PC-3 (cell line): ENCODE data around the gene PDGFD. TPM values are rescaled to one million over a fixed set of nuclear protein-coding genes. Genes with fewer than 3 reads are reported as not detected.

Source experiments
- ATAC-seq: fragments of 200-7000 bp; cut with Tn5 transposase; 2 replicates; pipeline ENCODE4 v1.9.1; 2020; ENCODE audit warnings: mild to moderate bottlenecking, moderate library complexity
- BruUV-seq: library from RNA; stranded (reverse); fragments of 400-500 nt; replicated peaks from 2 replicates; lab custom pipeline; 2021; lab: Mats Ljungman, UMichigan
- CTCF ChIA-PET: fragments of 300-600 bp; sonication (Branson Sonifier 250); formaldehyde crosslinking; loops from one replicate; lab custom pipeline; 2022; ENCODE audit warnings: antibody characterized with exemption; lab: Charles Lee
- POLR2A ChIA-PET: fragments of 300-600 bp; sonication (Branson Sonifier 250); formaldehyde crosslinking; loops from one replicate; lab custom pipeline; 2022; ENCODE audit warnings: antibody characterized with exemption; ENCODE audit not compliant: unreplicated experiment; lab: Charles Lee
- DNase-seq: peaks from one replicate; pipeline ENCODE4 v3.0.0-alpha.2; 2015
- H2AFZ ChIP-seq: fragments of 300-600 bp; sonication (generic); 2 replicates; pipeline ENCODE4 v1.6.0; 2016; ENCODE audit warnings: antibody characterized with exemption, low read length
- H3F3A ChIP-seq: fragments of 300-600 bp; sonication (generic); one replicate; pipeline ENCODE4 v1.6.0; 2017; ENCODE audit warnings: antibody characterized with exemption, low read length, control low read depth, mild to moderate bottlenecking; ENCODE audit not compliant: unreplicated experiment
- H3K27ac ChIP-seq: fragments of 300-600 bp; sonication (generic); 2 replicates; pipeline ENCODE4 v1.5.1; 2016; ENCODE audit warnings: mild to moderate bottlenecking, low read length
- H3K27me3 ChIP-seq: fragments of 300-600 bp; sonication (generic); 2 replicates; pipeline ENCODE4 v1.6.1; 2016; ENCODE audit warnings: low read length, mixed read lengths
- H3K36me3 ChIP-seq: fragments of 300-600 bp; sonication (generic); 2 replicates; pipeline ENCODE4 v1.6.1; 2016; ENCODE audit warnings: low read depth, mixed run types, low read length, mixed read lengths
- H3K4me1 ChIP-seq: fragments of 300-600 bp; sonication (generic); 2 replicates; pipeline ENCODE4 v1.5.1; 2016; ENCODE audit warnings: low read length; ENCODE audit not compliant: insufficient read depth
- H3K4me2 ChIP-seq: fragments of 300-600 bp; sonication (generic); 2 replicates; pipeline ENCODE4 v1.6.0; 2016; ENCODE audit warnings: low read length
- H3K4me3 ChIP-seq: fragments of 300-600 bp; sonication (generic); 2 replicates; pipeline ENCODE4 v1.5.1; 2016; ENCODE audit warnings: mild to moderate bottlenecking, low read length, mixed read lengths
- H3K79me2 ChIP-seq: fragments of 300-600 bp; sonication (generic); 2 replicates; pipeline ENCODE4 v1.6.1; 2017; ENCODE audit warnings: low read length, mixed read lengths
- H3K9ac ChIP-seq: fragments of 300-600 bp; sonication (generic); 2 replicates; pipeline ENCODE4 v1.6.0; 2016; ENCODE audit warnings: mild to moderate bottlenecking, low read length
- H3K9me2 ChIP-seq: fragments of 300-600 bp; sonication (generic); replicated peaks from 2 replicates; pipeline ENCODE4 v1.6.1; 2016; ENCODE audit warnings: mixed run types, low read length, mixed read lengths
- H3K9me3 ChIP-seq: fragments of 300-600 bp; sonication (generic); 2 replicates; pipeline ENCODE4 v1.6.1; 2016; ENCODE audit warnings: low read length, mixed read lengths
- H4K20me1 ChIP-seq: fragments of 300-600 bp; sonication (generic); 2 replicates; pipeline ENCODE4 v1.6.1; 2016; ENCODE audit warnings: low read length, mixed read lengths
- EZH2 ChIP-seq: fragments of 300-600 bp; sonication (generic); IDR thresholded peaks from one replicate; pipeline ENCODE4 v1.6.1; 2017; ENCODE audit warnings: antibody characterized with exemption, mild to moderate bottlenecking, low read length; ENCODE audit not compliant: unreplicated experiment
- EZH2phosphoT487 ChIP-seq: fragments of 300-600 bp; sonication (generic); IDR thresholded peaks from 2 replicates; pipeline ENCODE4 v1.6.1; 2018; ENCODE audit warnings: mild to moderate bottlenecking, antibody characterized with exemption, low read length, borderline replicate concordance
- intact Hi-C: fragments of 100-400 bp; cut with micrococcal nuclease; formaldehyde crosslinking; loops from 2 replicates; pipeline ENCODE4 v1.9.0; 2023
- total RNA-seq: library from RNA; depleted of rRNA; stranded (reverse); fragments of >200 nt; gene quantifications from 2 replicates; pipeline ENCODE4 v1.2.3, GENCODE V29; 2014
- TF ChIP-seq, protein P1 (sequence below): fragments of 300-600 bp; sonication (generic); conservative IDR thresholded peaks from 2 replicates; pipeline ENCODE4 v1.5.1; 2017; ENCODE audit warnings: antibody characterized with exemption, low read depth, mild to moderate bottlenecking, low read length

Gene PDGFD
- total RNA-seq, 1 experiment from 2014 or later = 5.0 TPM

DNA sequence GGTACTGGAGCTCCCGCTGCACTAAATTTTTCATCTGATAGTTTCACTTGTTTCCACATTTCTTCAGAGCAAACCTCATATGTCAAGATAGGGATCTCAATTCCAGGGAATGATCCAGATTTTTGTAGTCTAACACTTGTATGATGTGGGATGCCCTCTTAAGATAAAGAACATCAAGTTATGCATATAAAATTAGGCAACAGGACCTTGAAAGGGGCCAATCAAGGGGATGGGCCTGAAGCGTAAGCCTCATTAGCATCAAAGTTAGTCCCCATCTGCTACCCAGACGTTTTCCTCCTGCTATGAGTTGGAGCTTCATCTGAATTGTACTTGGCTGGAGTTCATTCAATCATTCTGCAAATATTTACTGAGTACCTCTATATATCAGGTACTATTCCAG is 17.5 kb downstream of the PDGFD start:
- H3K4me1 ChIP-seq = peaks cover 4% of the 10 kb centered on the region; the same call in 1 of the 2 replicates
- no peak for ATAC-seq
- ChIA-PET CTCF (no interaction called here), POLR2A (interaction anchor here (0.6 kb wide), 1 partner anchor 123 kb away, joined by 3 read pairs; no protein-coding TSS in a partner anchor)
- no peak overlapping the region for H3K9ac ChIP-seq
- no peaks in the 10 kb centered on the region for H3K79me2 ChIP-seq
- no peak overlapping the region for H3K4me3 ChIP-seq
- H3K9me3 ChIP-seq = no peaks in the 10 kb centered on the region
- no TSS peak for BruUV-seq
- no peaks in the 10 kb centered on the region for H3F3A ChIP-seq
- H3K4me2 ChIP-seq = no peak overlapping the region
- no peak overlapping the region for H3K27ac ChIP-seq
- no peaks in the 10 kb centered on the region for H3K36me3 ChIP-seq
- H2AFZ ChIP-seq = no peak overlapping the region
- H3K9me2 ChIP-seq = no peaks in the 10 kb centered on the region
- no peak for DNase-seq
- TF ChIP-seq EZH2phosphoT487 (no peak), EZH2 (no peak)
- TF ChIP-seq, protein P1, sequence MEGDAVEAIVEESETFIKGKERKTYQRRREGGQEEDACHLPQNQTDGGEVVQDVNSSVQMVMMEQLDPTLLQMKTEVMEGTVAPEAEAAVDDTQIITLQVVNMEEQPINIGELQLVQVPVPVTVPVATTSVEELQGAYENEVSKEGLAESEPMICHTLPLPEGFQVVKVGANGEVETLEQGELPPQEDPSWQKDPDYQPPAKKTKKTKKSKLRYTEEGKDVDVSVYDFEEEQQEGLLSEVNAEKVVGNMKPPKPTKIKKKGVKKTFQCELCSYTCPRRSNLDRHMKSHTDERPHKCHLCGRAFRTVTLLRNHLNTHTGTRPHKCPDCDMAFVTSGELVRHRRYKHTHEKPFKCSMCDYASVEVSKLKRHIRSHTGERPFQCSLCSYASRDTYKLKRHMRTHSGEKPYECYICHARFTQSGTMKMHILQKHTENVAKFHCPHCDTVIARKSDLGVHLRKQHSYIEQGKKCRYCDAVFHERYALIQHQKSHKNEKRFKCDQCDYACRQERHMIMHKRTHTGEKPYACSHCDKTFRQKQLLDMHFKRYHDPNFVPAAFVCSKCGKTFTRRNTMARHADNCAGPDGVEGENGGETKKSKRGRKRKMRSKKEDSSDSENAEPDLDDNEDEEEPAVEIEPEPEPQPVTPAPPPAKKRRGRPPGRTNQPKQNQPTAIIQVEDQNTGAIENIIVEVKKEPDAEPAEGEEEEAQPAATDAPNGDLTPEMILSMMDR = no peak
- H4K20me1 ChIP-seq = no peaks in the 10 kb centered on the region
- intact Hi-C loops = no loop called here
- no peaks in the 10 kb centered on the region for H3K27me3 ChIP-seq

DNA sequence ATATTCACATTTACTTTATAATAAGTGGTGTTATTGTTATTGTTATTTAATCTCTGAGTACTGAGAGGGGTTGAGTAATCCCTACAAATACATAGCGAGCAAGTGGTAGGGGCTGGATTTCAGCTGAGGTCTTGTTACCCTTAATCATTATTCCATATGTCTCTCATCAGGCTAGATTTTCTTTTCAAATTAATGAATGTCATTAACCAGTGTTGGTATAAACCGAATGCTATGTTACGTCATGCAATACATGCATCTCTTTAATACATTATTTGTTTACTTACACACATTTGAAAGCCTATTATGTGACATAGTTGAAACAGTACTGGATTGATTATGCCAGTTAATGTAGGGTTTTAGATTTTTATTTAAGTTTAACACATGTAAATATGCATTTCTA is 18.9 kb downstream of the PDGFD start:
- H3K27me3 ChIP-seq = no peaks in the 10 kb centered on the region
- no peaks in the 10 kb centered on the region for H3K9me3 ChIP-seq
- H3K9me2 ChIP-seq = no peaks in the 10 kb centered on the region
- ChIA-PET CTCF (no interaction called here), POLR2A (no interaction called here)
- H2AFZ ChIP-seq = no peak overlapping the region
- H3K79me2 ChIP-seq = no peaks in the 10 kb centered on the region
- H3K4me1 ChIP-seq = peaks cover 4% of the 10 kb centered on the region; the same call in 1 of the 2 replicates
- no peaks in the 10 kb centered on the region for H3F3A ChIP-seq
- DNase-seq (no peak), ATAC-seq (no peak)
- no peaks in the 10 kb centered on the region for H3K36me3 ChIP-seq
- no peak overlapping the region for H3K4me2 ChIP-seq
- BruUV-seq = no TSS peak
- no peak overlapping the region for H3K4me3 ChIP-seq
- intact Hi-C loops = no loop called here
- no peaks in the 10 kb centered on the region for H4K20me1 ChIP-seq
- H3K27ac ChIP-seq = no peak overlapping the region
- H3K9ac ChIP-seq = no peak overlapping the region
- TF ChIP-seq, protein P1 = no peak
- TF ChIP-seq EZH2phosphoT487 = no peak
- no peak for TF ChIP-seq EZH2

DNA sequence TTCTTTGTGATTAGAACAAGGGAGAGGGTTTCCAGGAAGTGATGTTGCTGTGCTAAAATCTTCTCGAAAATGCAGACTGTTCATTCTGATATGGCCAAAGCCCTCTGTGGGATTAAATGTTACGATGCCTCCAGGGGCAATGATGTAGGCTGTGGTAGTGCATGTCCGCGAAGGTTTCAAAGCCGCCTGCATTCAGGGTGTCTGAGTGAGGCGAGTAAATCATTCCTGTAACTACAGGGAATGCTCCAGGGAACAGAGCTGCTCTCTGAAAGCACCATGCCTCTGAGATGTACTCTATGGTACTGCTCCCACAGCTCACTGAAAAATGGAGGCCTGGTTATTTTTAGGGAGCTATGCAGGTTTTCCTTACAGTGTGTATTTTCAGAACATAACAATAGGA is 21.2 kb downstream of the PDGFD start:
- H4K20me1 ChIP-seq = no peaks in the 10 kb centered on the region
- no peak overlapping the region for H3K9ac ChIP-seq
- no peak overlapping the region for H3K4me3 ChIP-seq
- no peaks in the 10 kb centered on the region for H3K9me2 ChIP-seq
- CTCF ChIA-PET = no interaction called here
- H3K36me3 ChIP-seq = no peaks in the 10 kb centered on the region
- BruUV-seq = no TSS peak
- no peaks in the 10 kb centered on the region for H3K9me3 ChIP-seq
- TF ChIP-seq EZH2phosphoT487 (no peak), EZH2 (no peak)
- TF ChIP-seq, protein P1 = no peak
- intact Hi-C loops = no loop called here
- no peaks in the 10 kb centered on the region for H3F3A ChIP-seq
- peaks cover under 1% of the 10 kb centered on the region; the same call in 1 of the 2 replicates for H3K4me1 ChIP-seq
- no peak for DNase-seq
- POLR2A ChIA-PET = no interaction called here
- H3K27me3 ChIP-seq = no peaks in the 10 kb centered on the region
- H3K4me2 ChIP-seq = no peak overlapping the region
- no peak overlapping the region for H3K27ac ChIP-seq
- no peaks in the 10 kb centered on the region for H3K79me2 ChIP-seq
- no peak for ATAC-seq
- no peak overlapping the region for H2AFZ ChIP-seq
